ENCODE data around the gene UPP2. TPM values are rescaled to one million over a fixed set of nuclear protein-coding genes. Genes with fewer than 3 reads are reported as not detected.

The UPP2 gene
- total RNA-seq, 1 donor from 2014 or later: not detected

GRCh38 chr2:158124896-158125295, 23.2 kb downstream of the UPP2 start:
- Mint-ChIP-seq H3K27ac (ENCODE audit: unreplicated experiment) (no peak overlapping the region), H3K9me3 (ENCODE audit: unreplicated experiment) (no peaks in the 10 kb centered on the region), H3K36me3 (ENCODE audit: low read depth, unreplicated experiment) (no peaks in the 10 kb centered on the region), H3K4me3 (ENCODE audit: unreplicated experiment) (no peak overlapping the region), H3K4me1 (ENCODE audit: low read depth, unreplicated experiment) (no peaks in the 10 kb centered on the region), H3K27me3 (ENCODE audit: low read depth, unreplicated experiment) (peaks cover 8% of the 10 kb centered on the region)
- no peak overlapping the region for H3K4me2 ChIP-seq (ENCODE audit: low read length)
- H3K9ac ChIP-seq (ENCODE audit: low read length): no peak overlapping the region
- DNase-seq (ENCODE audit: low read depth): no peak
- H3K27ac ChIP-seq (ENCODE audit: low read depth, low read length): no peak overlapping the region
- H2AFZ ChIP-seq (ENCODE audit: low read depth, low read length): no peak overlapping the region
- H3K36me3 ChIP-seq (ENCODE audit: insufficient read depth, low read length): no peaks in the 10 kb centered on the region
- no peak overlapping the region for H3K4me3 ChIP-seq (ENCODE audit: insufficient read depth, low read depth, low read length)
- no peak for TF ChIP-seq CTCF (IDR thresholded peaks at IDR 0.05; ENCODE audit: insufficient read depth, low read depth, low read length)
- TF ChIP-seq EZH2 (IDR thresholded peaks at IDR 0.05; ENCODE audit: insufficient read depth, low read length): no peak
- no peaks in the 10 kb centered on the region for H4K20me1 ChIP-seq (ENCODE audit: insufficient read depth, low read length)
- FAIRE-seq: no peak
- H3K79me2 ChIP-seq (ENCODE audit: insufficient read depth, low read length): no peaks in the 10 kb centered on the region
- no peaks in the 10 kb centered on the region for H3K27me3 ChIP-seq (ENCODE audit: insufficient read depth, low read length)
- no peaks in the 10 kb centered on the region for H3K9me3 ChIP-seq (ENCODE audit: insufficient read depth, low read depth, low read length)
- no peaks in the 10 kb centered on the region for H3K4me1 ChIP-seq (ENCODE audit: insufficient read depth, low read length)

GRCh38 chr2:158125756-158126498, 24.3 kb downstream of the UPP2 start:
- Histone ChIP-seq H3K4me1 (ENCODE audit: insufficient read depth, low read length) (no peaks in the 10 kb centered on the region), H3K9me3 (ENCODE audit: insufficient read depth, low read depth, low read length) (no peaks in the 10 kb centered on the region), H3K36me3 (ENCODE audit: insufficient read depth, low read length) (no peaks in the 10 kb centered on the region), H3K79me2 (ENCODE audit: insufficient read depth, low read length) (no peaks in the 10 kb centered on the region), H3K4me3 (ENCODE audit: insufficient read depth, low read depth, low read length) (no peak overlapping the region), H4K20me1 (ENCODE audit: insufficient read depth, low read length) (no peaks in the 10 kb centered on the region), H3K9ac (ENCODE audit: low read length) (no peak overlapping the region), H3K27me3 (ENCODE audit: insufficient read depth, low read length) (no peaks in the 10 kb centered on the region), H3K4me2 (ENCODE audit: low read length) (no peak overlapping the region), H2AFZ (ENCODE audit: low read depth, low read length) (no peak overlapping the region), H3K27ac (ENCODE audit: low read depth, low read length) (no peak overlapping the region)
- H3K27me3 Mint-ChIP-seq (ENCODE audit: low read depth, unreplicated experiment): peaks cover 8% of the 10 kb centered on the region
- H3K36me3 Mint-ChIP-seq (ENCODE audit: low read depth, unreplicated experiment): no peaks in the 10 kb centered on the region
- no peaks in the 10 kb centered on the region for H3K9me3 Mint-ChIP-seq (ENCODE audit: unreplicated experiment)
- no peak overlapping the region for H3K27ac Mint-ChIP-seq (ENCODE audit: unreplicated experiment)
- H3K4me3 Mint-ChIP-seq (ENCODE audit: unreplicated experiment): no peak overlapping the region
- TF ChIP-seq CTCF (IDR thresholded peaks at IDR 0.05; ENCODE audit: insufficient read depth, low read depth, low read length): no peak
- TF ChIP-seq EZH2 (IDR thresholded peaks at IDR 0.05; ENCODE audit: insufficient read depth, low read length): no peak
- H3K4me1 Mint-ChIP-seq (ENCODE audit: low read depth, unreplicated experiment): no peaks in the 10 kb centered on the region
- no peak for DNase-seq (ENCODE audit: low read depth)
- no peak for FAIRE-seq

GRCh38 chr2:158127380-158127804, 25.7 kb downstream of the UPP2 start:
- no peak for FAIRE-seq
- no peak overlapping the region for H2AFZ ChIP-seq (ENCODE audit: low read depth, low read length)
- H3K79me2 ChIP-seq (ENCODE audit: insufficient read depth, low read length): no peaks in the 10 kb centered on the region
- no peaks in the 10 kb centered on the region for H3K9me3 ChIP-seq (ENCODE audit: insufficient read depth, low read depth, low read length)
- TF ChIP-seq CTCF (IDR thresholded peaks at IDR 0.05; ENCODE audit: insufficient read depth, low read depth, low read length): no peak
- TF ChIP-seq EZH2 (IDR thresholded peaks at IDR 0.05; ENCODE audit: insufficient read depth, low read length): no peak
- no peak overlapping the region for H3K9ac ChIP-seq (ENCODE audit: low read length)
- DNase-seq (ENCODE audit: low read depth): no peak
- H3K27ac ChIP-seq (ENCODE audit: low read depth, low read length): no peak overlapping the region
- Mint-ChIP-seq H3K4me1 (ENCODE audit: low read depth, unreplicated experiment) (no peaks in the 10 kb centered on the region), H3K4me3 (ENCODE audit: unreplicated experiment) (no peak overlapping the region), H3K36me3 (ENCODE audit: low read depth, unreplicated experiment) (no peaks in the 10 kb centered on the region), H3K27ac (ENCODE audit: unreplicated experiment) (no peak overlapping the region), H3K27me3 (ENCODE audit: low read depth, unreplicated experiment) (peaks cover 8% of the 10 kb centered on the region), H3K9me3 (ENCODE audit: unreplicated experiment) (no peaks in the 10 kb centered on the region)
- no peaks in the 10 kb centered on the region for H3K27me3 ChIP-seq (ENCODE audit: insufficient read depth, low read length)
- no peaks in the 10 kb centered on the region for H4K20me1 ChIP-seq (ENCODE audit: insufficient read depth, low read length)
- H3K36me3 ChIP-seq (ENCODE audit: insufficient read depth, low read length): no peaks in the 10 kb centered on the region
- no peak overlapping the region for H3K4me2 ChIP-seq (ENCODE audit: low read length)
- H3K4me1 ChIP-seq (ENCODE audit: insufficient read depth, low read length): no peaks in the 10 kb centered on the region
- H3K4me3 ChIP-seq (ENCODE audit: insufficient read depth, low read depth, low read length): no peak overlapping the region
